ENCODE data around the gene NMD3. TPM values are rescaled to one million over a fixed set of nuclear protein-coding genes. Genes with fewer than 3 reads are reported as not detected.

The NMD3 gene
- total and polyA plus RNA-seq, 2 of the 4 experiments (the other 2 are of a cell fraction): 33.8 to 95.0 TPM

GRCh38 chr3:161284989-161285388 is 63.9 kb downstream of the NMD3 start:
- Histone ChIP-seq H3K9me3 (ENCODE audit: control insufficient read depth, insufficient read depth, low read length) (no peaks in the 10 kb centered on the region), H3K9me1 (ENCODE audit: insufficient read depth, low read length) (no peaks in the 10 kb centered on the region), H3K18ac (ENCODE audit: low read depth, low read length) (no peak overlapping the region), H3K4me1 (ENCODE audit: control insufficient read depth, insufficient read depth, low read length) (no peaks in the 10 kb centered on the region), H3K27ac (ENCODE audit: insufficient read depth, low read length) (no peak overlapping the region), H3K4me2 (ENCODE audit: low read depth, low read length) (no peak overlapping the region), H4K5ac (ENCODE audit: low read depth, low read length) (no peak overlapping the region), H4K8ac (ENCODE audit: low read depth in 2 of 2, low read length in 2 of 2) (no peak overlapping the region), H2BK20ac (ENCODE audit: low read depth, low read length) (no peak overlapping the region), H4K20me1 (ENCODE audit: insufficient read depth, low read length) (no peaks in the 10 kb centered on the region), H3K9ac (ENCODE audit: low read depth, low read length) (no peak overlapping the region), H3K23ac (ENCODE audit: low read depth, low read length) (no peak overlapping the region), H3K79me1 (ENCODE audit: low read depth in 1 of 2, low read length in 2 of 2) (no peaks in the 10 kb centered on the region), H2BK5ac (ENCODE audit: low read depth, low read length, poor library complexity, severe bottlenecking) (no peak overlapping the region), H3K4me3 (ENCODE audit: insufficient read depth, low read depth, low read length) (no peak overlapping the region), H3K14ac (replicated peaks; ENCODE audit: low read depth, low read length) (no peak overlapping the region), H3K4ac (ENCODE audit: low read depth, low read length) (no peak overlapping the region), H3K27me3 (ENCODE audit: control insufficient read depth, insufficient read depth, low read length) (no peaks in the 10 kb centered on the region), H3K56ac (ENCODE audit: extremely low read depth, insufficient read depth, low read length) (no peak overlapping the region), H3K36me3 (ENCODE audit: control insufficient read depth, insufficient read depth, low read length) (no peaks in the 10 kb centered on the region), H2BK15ac (ENCODE audit: low read depth, low read length) (no peak overlapping the region), H2AFZ (replicated peaks; ENCODE audit: low read length, poor library complexity) (no peak overlapping the region), H4K91ac (ENCODE audit: insufficient read depth, low read depth, low read length) (no peak overlapping the region), H2BK120ac (ENCODE audit: low read depth, low read length) (no peak overlapping the region), H2AK9ac (replicated peaks; ENCODE audit: low read depth, low read length, poor library complexity) (no peak overlapping the region), H2AK5ac (ENCODE audit: low read depth, low read length) (no peak overlapping the region)
- BruUV-seq (replicated peaks): no TSS peak
- WGBS, 2 experiments (ENCODE audit: extremely low coverage in 2 of 2, insufficient read length in 1 of 2): no CpG with 5 or more reads among the region's 4 CpGs
- intact Hi-C loops (cut with micrococcal nuclease) (no loop called here), in situ Hi-C loops (cut with MboI; ENCODE audit: low sequenced_read_pairs) (no loop called here), dilution Hi-C loops (cut with HindIII; ENCODE audit: low sequenced_read_pairs, unreplicated experiment) (no loop called here)
- ATAC-seq (ENCODE audit: low read depth) (peak; percentile 27), DNase-seq (peak; percentile 16)
- ChIA-PET POLR2A (ENCODE audit: unreplicated experiment) (no interaction called here), CTCF (interaction anchor here (1.1 to 2.2 kb wide), 2 partner anchors 10 to 20 kb away, joined by 4 to 5 read pairs; no protein-coding TSS in a partner anchor)
- no peak for TF ChIP-seq MAZ (IDR thresholded peaks at IDR 0.05; ENCODE audit: borderline replicate concordance, low read depth, low read length)
- TF ChIP-seq SMC3 (IDR thresholded peaks at IDR 0.05; ENCODE audit: low read depth, low read length): no peak
- no peak for TF ChIP-seq RCOR1 (IDR thresholded peaks at IDR 0.05; ENCODE audit: insufficient replicate concordance, low read length)
- no peak for TF ChIP-seq MAFK (IDR thresholded peaks at IDR 0.05; ENCODE audit: low read depth, low read length)
- TF ChIP-seq FOS (IDR thresholded peaks at IDR 0.05; ENCODE audit: low read depth, low read length): no peak
- TF ChIP-seq RAD21 (IDR thresholded peaks at IDR 0.05; ENCODE audit: low read length): no peak
- TF ChIP-seq, protein P1, sequence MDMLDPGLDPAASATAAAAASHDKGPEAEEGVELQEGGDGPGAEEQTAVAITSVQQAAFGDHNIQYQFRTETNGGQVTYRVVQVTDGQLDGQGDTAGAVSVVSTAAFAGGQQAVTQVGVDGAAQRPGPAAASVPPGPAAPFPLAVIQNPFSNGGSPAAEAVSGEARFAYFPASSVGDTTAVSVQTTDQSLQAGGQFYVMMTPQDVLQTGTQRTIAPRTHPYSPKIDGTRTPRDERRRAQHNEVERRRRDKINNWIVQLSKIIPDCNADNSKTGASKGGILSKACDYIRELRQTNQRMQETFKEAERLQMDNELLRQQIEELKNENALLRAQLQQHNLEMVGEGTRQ (IDR thresholded peaks at IDR 0.05; ENCODE audit: low read depth, low read length): no peak
- TF ChIP-seq POLR2A (IDR thresholded peaks at IDR 0.05; ENCODE audit: low read depth, low read length): no peak
- TF ChIP-seq BHLHE40 (IDR thresholded peaks at IDR 0.05; ENCODE audit: low read depth, low read length): no peak
- no peak for TF ChIP-seq RFX5 (IDR thresholded peaks at IDR 0.05; ENCODE audit: low read depth, low read length)
- TF ChIP-seq CEBPB (IDR thresholded peaks at IDR 0.05; ENCODE audit: low read depth, low read length): no peak
- no peak for TF ChIP-seq CHD1 (IDR thresholded peaks at IDR 0.05; ENCODE audit: low read depth, low read length)
- no peak for TF ChIP-seq MXI1 (IDR thresholded peaks at IDR 0.05; ENCODE audit: borderline replicate concordance, low read depth, low read length)
- no peak for TF ChIP-seq NFE2L2 (IDR thresholded peaks at IDR 0.05; ENCODE audit: low read depth, low read length)
- TF ChIP-seq, protein P2, sequence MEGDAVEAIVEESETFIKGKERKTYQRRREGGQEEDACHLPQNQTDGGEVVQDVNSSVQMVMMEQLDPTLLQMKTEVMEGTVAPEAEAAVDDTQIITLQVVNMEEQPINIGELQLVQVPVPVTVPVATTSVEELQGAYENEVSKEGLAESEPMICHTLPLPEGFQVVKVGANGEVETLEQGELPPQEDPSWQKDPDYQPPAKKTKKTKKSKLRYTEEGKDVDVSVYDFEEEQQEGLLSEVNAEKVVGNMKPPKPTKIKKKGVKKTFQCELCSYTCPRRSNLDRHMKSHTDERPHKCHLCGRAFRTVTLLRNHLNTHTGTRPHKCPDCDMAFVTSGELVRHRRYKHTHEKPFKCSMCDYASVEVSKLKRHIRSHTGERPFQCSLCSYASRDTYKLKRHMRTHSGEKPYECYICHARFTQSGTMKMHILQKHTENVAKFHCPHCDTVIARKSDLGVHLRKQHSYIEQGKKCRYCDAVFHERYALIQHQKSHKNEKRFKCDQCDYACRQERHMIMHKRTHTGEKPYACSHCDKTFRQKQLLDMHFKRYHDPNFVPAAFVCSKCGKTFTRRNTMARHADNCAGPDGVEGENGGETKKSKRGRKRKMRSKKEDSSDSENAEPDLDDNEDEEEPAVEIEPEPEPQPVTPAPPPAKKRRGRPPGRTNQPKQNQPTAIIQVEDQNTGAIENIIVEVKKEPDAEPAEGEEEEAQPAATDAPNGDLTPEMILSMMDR (conservative IDR thresholded peaks at IDR 0.05; ENCODE audit: low read depth, low read length): no peak
